Cardiac fibroblast (primary cell): ENCODE measurements around the gene ZCCHC24.
A peak's percentile ranks its signal among the peaks of the same experiment; 100 is the strongest.

ENCODE experiments used
- DNase-seq, 2 donors: peaks; one replicate each; pipeline versions ENCODE4 v3.0.0 to v3.0.0-alpha.2; 2010; ENCODE audit warnings: low read depth in 2 of 2
- H3K4me3 ChIP-seq, 2 donors: replicated peaks in 1 of 2; 1 replicate in 1 of 2; 2 replicates in 1 of 2; pipeline ENCODE4 v1.5.1; 2011; ENCODE audit warnings: low read depth in 2 of 2, low read length in 2 of 2, mild to moderate bottlenecking in 2 of 2, moderate library complexity in 1 of 2
- TF ChIP-seq, protein P1 (sequence below): IDR thresholded peaks from one replicate; pipeline ENCODE4 v1.5.1; 2011; ENCODE audit warnings: low read depth, mild to moderate bottlenecking, low read length, inconsistent platforms

ZCCHC24 gene

DNA sequence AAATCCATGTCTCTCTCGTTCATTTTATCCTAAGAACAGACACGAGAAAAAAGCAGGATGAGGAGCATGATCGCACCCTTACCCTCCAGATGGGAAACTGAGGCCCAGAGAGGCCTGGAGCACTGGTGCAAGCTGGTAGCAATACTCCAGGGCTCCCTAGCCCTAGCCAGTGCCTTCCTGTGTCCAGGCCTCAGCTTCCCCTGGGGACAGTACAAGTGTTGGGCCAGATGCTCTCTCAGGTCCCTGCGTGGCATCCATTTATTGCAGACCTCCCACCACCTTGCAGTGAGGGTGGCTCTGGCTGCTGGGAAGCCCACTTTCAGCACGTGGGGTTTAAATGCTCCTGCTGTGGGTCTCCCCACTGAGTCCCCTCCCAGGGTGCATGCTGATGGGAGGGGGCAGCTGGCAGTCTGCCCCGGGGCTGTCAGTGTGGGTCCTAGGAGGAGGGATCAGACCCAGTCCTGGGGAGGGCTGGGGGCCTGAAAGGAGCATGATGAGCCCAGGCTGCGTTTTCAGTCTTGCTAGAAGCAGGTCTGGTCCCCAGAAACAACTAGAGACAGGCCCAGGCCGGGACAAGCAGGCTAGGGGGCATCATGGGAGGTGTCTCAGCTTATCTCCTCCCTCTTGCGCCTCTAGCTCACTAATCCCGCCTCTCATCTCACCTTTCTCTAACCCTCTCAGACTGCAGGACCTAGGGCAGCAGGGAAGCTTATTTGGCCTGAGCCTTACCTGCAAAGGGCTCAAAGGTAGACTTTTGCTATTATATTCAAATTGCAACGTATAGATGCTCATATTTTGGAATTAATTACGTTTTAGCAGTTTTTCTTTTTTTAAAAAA is 98.8 kb downstream of the ZCCHC24 start:
- H3K4me3 ChIP-seq: no peak overlapping the region
- DNase-seq: no peak
- TF ChIP-seq, protein P1, sequence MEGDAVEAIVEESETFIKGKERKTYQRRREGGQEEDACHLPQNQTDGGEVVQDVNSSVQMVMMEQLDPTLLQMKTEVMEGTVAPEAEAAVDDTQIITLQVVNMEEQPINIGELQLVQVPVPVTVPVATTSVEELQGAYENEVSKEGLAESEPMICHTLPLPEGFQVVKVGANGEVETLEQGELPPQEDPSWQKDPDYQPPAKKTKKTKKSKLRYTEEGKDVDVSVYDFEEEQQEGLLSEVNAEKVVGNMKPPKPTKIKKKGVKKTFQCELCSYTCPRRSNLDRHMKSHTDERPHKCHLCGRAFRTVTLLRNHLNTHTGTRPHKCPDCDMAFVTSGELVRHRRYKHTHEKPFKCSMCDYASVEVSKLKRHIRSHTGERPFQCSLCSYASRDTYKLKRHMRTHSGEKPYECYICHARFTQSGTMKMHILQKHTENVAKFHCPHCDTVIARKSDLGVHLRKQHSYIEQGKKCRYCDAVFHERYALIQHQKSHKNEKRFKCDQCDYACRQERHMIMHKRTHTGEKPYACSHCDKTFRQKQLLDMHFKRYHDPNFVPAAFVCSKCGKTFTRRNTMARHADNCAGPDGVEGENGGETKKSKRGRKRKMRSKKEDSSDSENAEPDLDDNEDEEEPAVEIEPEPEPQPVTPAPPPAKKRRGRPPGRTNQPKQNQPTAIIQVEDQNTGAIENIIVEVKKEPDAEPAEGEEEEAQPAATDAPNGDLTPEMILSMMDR: no peak

- H3K4me3 ChIP-seq: no peak overlapping the region
- TF ChIP-seq, protein P1: no peak
- DNase-seq: no peak
Observed at GRCh38 chr10:79346012-79346340, 99.4 kb downstream of the ZCCHC24 start.

DNA sequence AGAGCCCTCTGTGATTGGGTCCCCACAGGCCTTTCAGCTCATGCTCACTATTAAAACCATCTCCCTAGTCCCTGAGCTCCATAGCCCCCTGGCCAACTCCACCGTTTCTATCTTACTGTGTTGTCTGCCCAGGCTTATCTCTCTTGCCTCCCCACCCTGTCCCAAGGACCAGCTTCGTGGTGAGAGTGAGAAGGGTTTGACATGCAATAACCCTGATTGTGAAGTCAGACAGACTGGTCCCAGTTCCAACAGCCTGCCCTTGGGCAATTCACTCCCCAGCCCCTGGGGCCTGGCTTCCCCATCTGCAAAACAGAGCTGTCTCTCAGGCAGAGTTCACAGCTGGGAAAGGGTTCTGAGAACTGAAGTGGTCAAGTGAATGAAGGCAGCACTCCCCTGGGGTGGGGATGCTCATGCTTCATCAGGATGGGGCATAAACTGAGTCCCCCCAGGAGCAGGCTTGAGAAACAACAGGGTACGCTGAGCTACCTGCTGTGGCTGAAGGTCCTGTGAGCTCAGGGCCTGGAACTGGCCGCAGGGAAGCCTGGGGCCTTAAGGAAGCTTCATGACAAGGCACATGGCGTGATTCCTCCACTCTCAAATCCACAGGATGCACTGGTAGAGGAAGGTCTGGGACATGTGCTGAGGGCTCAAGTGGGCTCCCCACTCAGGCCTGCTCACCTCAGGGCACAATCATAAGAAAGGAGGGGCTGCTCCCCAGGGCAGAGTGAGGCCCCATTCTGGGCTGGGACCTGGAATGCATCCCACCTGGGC is 100.0 kb downstream of the ZCCHC24 start:
- DNase-seq: peak in 1 of 2 donors; percentile 29
- H3K4me3 ChIP-seq: no peak overlapping the region
- TF ChIP-seq, protein P1: no peak

DNA sequence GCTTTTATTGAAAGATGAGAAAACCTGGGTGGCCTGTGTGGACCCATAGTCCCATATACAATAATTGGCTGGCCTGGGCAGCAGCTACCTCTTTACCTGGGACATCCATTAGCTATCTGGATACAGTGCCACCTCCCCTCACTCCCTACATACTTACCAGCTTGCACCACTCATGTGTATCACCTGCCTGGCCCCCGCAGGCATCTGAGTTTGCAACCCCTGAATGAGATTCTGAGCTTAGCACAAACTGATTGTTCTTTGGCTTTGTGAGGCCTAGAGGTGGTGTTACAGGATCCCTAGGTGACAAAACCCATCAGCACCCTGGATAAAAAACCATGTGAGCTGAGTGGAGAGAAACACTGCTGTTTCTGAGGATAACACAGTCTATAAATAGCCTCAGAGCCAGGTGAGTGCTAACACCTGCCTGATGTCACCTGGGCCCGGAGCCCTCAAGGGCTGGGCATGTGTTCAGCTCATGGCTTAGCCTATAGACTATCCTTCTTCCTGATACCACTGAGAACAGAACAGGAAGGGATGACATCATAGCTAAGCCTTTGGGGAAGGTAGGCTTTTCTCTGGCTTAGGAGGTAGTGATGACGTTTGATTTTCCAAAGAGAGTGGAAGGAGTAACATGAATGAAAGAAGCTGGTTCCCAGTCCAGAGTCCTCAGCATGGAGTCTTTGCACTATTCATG is 100.8 kb downstream of the ZCCHC24 start:
- TF ChIP-seq, protein P1: no peak
- no peak for DNase-seq
- H3K4me3 ChIP-seq: no peak overlapping the region

GRCh38 chr10:79342811-79343561 is 102.4 kb downstream of the ZCCHC24 start:
- no peak for DNase-seq
- TF ChIP-seq, protein P1: no peak
- no peak overlapping the region for H3K4me3 ChIP-seq

GRCh38 chr10:79342295-79342761 is 103.1 kb downstream of the ZCCHC24 start:
- TF ChIP-seq, protein P1: no peak
- no peak for DNase-seq
- no peak overlapping the region for H3K4me3 ChIP-seq
